Brain pericyte (primary cell): ENCODE measurements around the gene AKIRIN2.
"Not testable (repeated sequence)": the region's sequence is repeated elsewhere in the genome, so short reads cannot be mapped to it uniquely, and the experiment has no call there.

Experiments
- DNase-seq: peaks from one replicate; pipeline ENCODE4 v3.0.0-alpha.2; 2012; ENCODE audit warnings: low read depth, low spot score

Gene AKIRIN2

GRCh38 chr6:87687893-87688292 is 14.1 kb downstream of the AKIRIN2 start:
- not testable (repeated sequence) for DNase-seq

- DNase-seq: no peak
Observed at GRCh38 chr6:87687296-87687695, 14.7 kb downstream of the AKIRIN2 start.

GRCh38 chr6:87686636-87687205 is 15.3 kb downstream of the AKIRIN2 start:
- not testable (repeated sequence) for DNase-seq

GRCh38 chr6:87684895-87685654 is 17.0 kb downstream of the AKIRIN2 start:
- DNase-seq: no peak

- DNase-seq: no peak
Observed at GRCh38 chr6:87683890-87684289, 18.1 kb downstream of the AKIRIN2 start.

GRCh38 chr6:87682310-87682709 is 19.7 kb downstream of the AKIRIN2 start:
- no peak for DNase-seq

- no peak for DNase-seq
Observed at GRCh38 chr6:87675004-87675681, 26.9 kb downstream of the AKIRIN2 start.

- DNase-seq: no peak
Observed at GRCh38 chr6:87674290-87674689, 27.7 kb downstream of the AKIRIN2 start.

- DNase-seq: no peak
Observed at GRCh38 chr6:87673237-87673636, 28.8 kb downstream of the AKIRIN2 start.

- DNase-seq: no peak
Observed at GRCh38 chr6:87672641-87673040, 29.4 kb downstream of the AKIRIN2 start.

GRCh38 chr6:87671555-87672029 is 30.4 kb downstream of the AKIRIN2 start:
- DNase-seq: no peak

- no peak for DNase-seq
Observed at GRCh38 chr6:87670707-87671106, 31.3 kb downstream of the AKIRIN2 start.

GRCh38 chr6:87669051-87669450 is 33.0 kb downstream of the AKIRIN2 start:
- no peak for DNase-seq

- no peak for DNase-seq
Observed at GRCh38 chr6:87668013-87668412, 34.0 kb downstream of the AKIRIN2 start.

GRCh38 chr6:87667032-87667431 is 35.0 kb downstream of the AKIRIN2 start:
- DNase-seq: no peak

GRCh38 chr6:87664921-87665485 is 37.0 kb downstream of the AKIRIN2 start:
- no peak for DNase-seq

- DNase-seq: no peak
Observed at GRCh38 chr6:87663434-87663833, 38.6 kb downstream of the AKIRIN2 start.

GRCh38 chr6:87661503-87661902 is 40.5 kb downstream of the AKIRIN2 start:
- DNase-seq: no peak

GRCh38 chr6:87661016-87661415 is 41.0 kb downstream of the AKIRIN2 start:
- no peak for DNase-seq

- DNase-seq: no peak
Observed at GRCh38 chr6:87660226-87660911, 41.7 kb downstream of the AKIRIN2 start.

GRCh38 chr6:87658516-87658915 is 43.5 kb downstream of the AKIRIN2 start:
- DNase-seq: no peak

- no peak for DNase-seq
Observed at GRCh38 chr6:87656857-87657256, 45.2 kb downstream of the AKIRIN2 start.
